ENCODE data around the gene PRR36. TPM values are rescaled to one million over a fixed set of nuclear protein-coding genes. Genes with fewer than 3 reads are reported as not detected.

The PRR36 gene
- total RNA-seq, 2 experiments from 2014 or later: 0.25 to 0.30 TPM

DNA sequence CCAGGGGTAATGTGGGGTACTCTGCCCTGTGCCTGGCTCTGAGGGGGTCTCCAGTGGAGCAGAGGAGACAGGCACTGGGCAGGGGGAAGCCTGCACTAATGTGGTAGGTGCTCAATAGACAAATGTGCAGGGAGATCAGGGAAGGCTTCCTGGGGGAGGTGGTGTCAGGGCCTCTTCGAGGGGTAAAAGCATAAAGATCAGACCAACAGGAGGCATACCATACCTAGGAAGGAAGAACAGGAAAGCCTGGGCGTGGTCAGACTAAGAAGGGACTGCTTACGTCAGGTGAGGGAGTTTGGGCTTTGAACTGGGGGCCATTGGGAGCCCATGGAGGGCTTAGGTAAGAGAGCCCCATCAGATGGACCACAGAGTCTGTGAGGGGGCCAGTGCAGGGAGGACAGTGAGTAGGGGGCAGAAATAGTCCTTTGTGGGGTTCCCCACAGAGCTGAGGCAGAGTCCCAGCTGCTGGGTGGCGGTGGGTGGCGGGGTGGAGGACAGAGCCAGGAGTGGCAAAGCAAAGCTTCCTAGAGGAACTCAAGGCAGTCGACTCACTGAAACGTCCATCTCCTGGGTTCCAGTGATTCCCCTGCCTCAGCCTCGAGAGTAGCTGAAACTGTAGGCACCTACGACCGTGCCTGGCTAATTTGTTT is 8.8 kb downstream of the PRR36 start:
- Histone ChIP-seq H3K4me3 (ENCODE audit: low read length) (no peak overlapping the region), H3K36me3 (ENCODE audit: insufficient read depth, low read length) (no peaks in the 10 kb centered on the region), H3K9me3 (ENCODE audit: control insufficient read depth in 1 of 2, insufficient read depth in 1 of 2, low read length in 2 of 2) (no peaks in the 10 kb centered on the region), H3K27ac (ENCODE audit: low read depth in 1 of 2, low read length in 2 of 2) (peak overlapping the region in 1 of 2 donors; percentile 13), H3K27me3 (ENCODE audit: control insufficient read depth in 1 of 2, insufficient read depth in 2 of 2, low read length in 2 of 2) (peaks cover 18 to 22% of the 10 kb centered on the region in 2 experiments), H3K4me1 (ENCODE audit: insufficient read depth, low read length) (peaks cover 66% of the 10 kb centered on the region)
- ATAC-seq (ENCODE audit: poor library complexity): no peak
- Mint-ChIP-seq H3K4me3 (peak overlapping the region; percentile 78), H3K27me3 (peaks cover 7% of the 10 kb centered on the region), H3K9me3 (no peaks in the 10 kb centered on the region), H3K4me1 (ENCODE audit: low read depth) (peaks cover 20% of the 10 kb centered on the region), H3K36me3 (ENCODE audit: low read depth) (no peaks in the 10 kb centered on the region), H3K27ac (peak overlapping the region; percentile 31)
- DNase-seq: peak in 4 of 14 experiments; percentile 19 to 65 (median 42)
- ChIA-PET CTCF (no interaction called here), POLR2A (interaction anchor here (1.2 to 1.3 kb wide), 2 partner anchors 55 kb away, joined by 3 to 4 read pairs; partner anchors contain the start of gene SNAPC2)
- intact Hi-C loops (cut with DNase I, micrococcal nuclease): loop anchor here in 1 of 2 experiments (5.0 kb wide), 1 partner anchor 57 kb away; the partner anchor contains the start of gene SNAPC2
- TF ChIP-seq, protein P1, sequence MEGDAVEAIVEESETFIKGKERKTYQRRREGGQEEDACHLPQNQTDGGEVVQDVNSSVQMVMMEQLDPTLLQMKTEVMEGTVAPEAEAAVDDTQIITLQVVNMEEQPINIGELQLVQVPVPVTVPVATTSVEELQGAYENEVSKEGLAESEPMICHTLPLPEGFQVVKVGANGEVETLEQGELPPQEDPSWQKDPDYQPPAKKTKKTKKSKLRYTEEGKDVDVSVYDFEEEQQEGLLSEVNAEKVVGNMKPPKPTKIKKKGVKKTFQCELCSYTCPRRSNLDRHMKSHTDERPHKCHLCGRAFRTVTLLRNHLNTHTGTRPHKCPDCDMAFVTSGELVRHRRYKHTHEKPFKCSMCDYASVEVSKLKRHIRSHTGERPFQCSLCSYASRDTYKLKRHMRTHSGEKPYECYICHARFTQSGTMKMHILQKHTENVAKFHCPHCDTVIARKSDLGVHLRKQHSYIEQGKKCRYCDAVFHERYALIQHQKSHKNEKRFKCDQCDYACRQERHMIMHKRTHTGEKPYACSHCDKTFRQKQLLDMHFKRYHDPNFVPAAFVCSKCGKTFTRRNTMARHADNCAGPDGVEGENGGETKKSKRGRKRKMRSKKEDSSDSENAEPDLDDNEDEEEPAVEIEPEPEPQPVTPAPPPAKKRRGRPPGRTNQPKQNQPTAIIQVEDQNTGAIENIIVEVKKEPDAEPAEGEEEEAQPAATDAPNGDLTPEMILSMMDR (IDR thresholded peaks at IDR 0.05): no peak

DNA sequence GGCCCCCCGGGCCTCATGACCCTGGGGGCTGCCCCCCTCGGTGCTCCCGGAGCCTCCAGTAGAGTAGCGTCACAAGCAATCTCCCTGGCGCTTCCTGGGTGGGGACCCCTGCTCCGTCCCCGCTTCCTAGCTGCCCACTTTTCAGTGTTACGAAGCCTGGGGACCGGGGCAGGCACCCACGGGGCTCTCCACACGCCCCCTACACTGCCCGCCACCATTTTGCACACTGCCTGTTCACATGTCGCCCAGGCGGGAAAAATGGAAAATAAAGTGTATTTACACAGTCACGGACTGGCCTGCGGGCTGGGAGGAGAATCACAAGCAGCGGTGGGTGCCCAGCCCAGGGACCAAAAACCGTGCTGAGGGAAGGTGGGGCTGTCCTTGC is 9.5 kb downstream of the PRR36 start:
- Mint-ChIP-seq H3K27ac (no peak overlapping the region), H3K27me3 (peaks cover 7% of the 10 kb centered on the region), H3K4me1 (ENCODE audit: low read depth) (peaks cover 16% of the 10 kb centered on the region), H3K4me3 (no peak overlapping the region), H3K36me3 (ENCODE audit: low read depth) (no peaks in the 10 kb centered on the region), H3K9me3 (no peaks in the 10 kb centered on the region)
- H3K36me3 ChIP-seq (ENCODE audit: insufficient read depth, low read length): no peaks in the 10 kb centered on the region
- peaks cover 21 to 28% of the 10 kb centered on the region in 2 experiments for H3K27me3 ChIP-seq (ENCODE audit: control insufficient read depth in 1 of 2, insufficient read depth in 2 of 2, low read length in 2 of 2)
- peaks cover 61% of the 10 kb centered on the region for H3K4me1 ChIP-seq (ENCODE audit: insufficient read depth, low read length)
- ChIA-PET POLR2A (interaction anchor here (1.3 kb wide), 1 partner anchor 55 kb away, joined by 3 read pairs; the partner anchor contains the start of gene SNAPC2), CTCF (no interaction called here)
- no peak for DNase-seq
- no peak overlapping the region for H3K27ac ChIP-seq (ENCODE audit: low read depth in 1 of 2, low read length in 2 of 2)
- no peak overlapping the region for H3K4me3 ChIP-seq (ENCODE audit: low read length)
- intact Hi-C loops (cut with DNase I, micrococcal nuclease): loop anchor here in 1 of 2 experiments (5.0 kb wide), 1 partner anchor 58 kb away; the partner anchor contains the start of gene SNAPC2
- H3K9me3 ChIP-seq (ENCODE audit: control insufficient read depth in 1 of 2, insufficient read depth in 1 of 2, low read length in 2 of 2): no peaks in the 10 kb centered on the region
- ATAC-seq (ENCODE audit: poor library complexity): no peak
- TF ChIP-seq, protein P1 (IDR thresholded peaks at IDR 0.05): no peak

DNA sequence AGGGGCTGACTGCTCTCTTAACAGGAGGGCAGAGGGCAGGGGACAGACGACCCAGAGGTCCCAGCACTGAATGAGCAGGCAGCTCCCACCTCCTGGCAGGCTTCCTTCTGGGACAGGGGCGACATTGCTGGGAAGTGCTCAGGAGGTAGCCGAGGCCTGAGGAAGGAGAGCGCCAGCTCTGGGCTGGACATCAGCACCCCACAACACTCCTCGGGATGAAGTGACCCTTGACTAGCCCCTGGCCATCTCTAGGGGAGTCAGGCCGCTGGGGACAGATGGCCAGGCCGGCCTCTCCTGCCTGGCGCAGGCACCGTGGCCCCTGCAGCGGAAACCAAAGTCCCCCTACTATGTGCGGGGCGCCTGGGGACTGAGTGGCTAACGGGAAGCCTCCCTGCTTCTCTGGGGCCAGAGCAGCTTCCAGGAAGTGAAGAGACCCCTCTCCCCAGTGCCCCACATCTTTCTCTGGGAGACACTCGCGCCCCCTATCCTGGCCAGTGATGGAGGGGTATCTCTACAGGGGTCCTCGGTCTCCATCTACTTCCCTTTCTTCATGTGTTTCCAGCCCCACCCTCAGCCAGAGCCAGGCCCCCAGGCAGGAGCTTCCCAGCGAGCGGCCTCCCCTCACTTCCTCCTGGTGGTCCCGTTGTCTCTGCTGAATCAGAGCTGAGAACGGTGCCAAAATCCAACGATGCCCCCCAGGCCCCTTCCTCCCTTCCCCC is 10.1 kb downstream of the PRR36 start:
- H3K27me3 Mint-ChIP-seq: peaks cover 7% of the 10 kb centered on the region
- POLR2A ChIA-PET: interaction anchor here (0.5 to 2.7 kb wide), 3 partner anchors 40 to 525 kb away, joined by 3 to 12 read pairs (median 4); partner anchors contain the start of genes MAP2K7 and SNAPC2

More for the DNA sequence above, 10.1 kb downstream of the PRR36 start:
- Histone ChIP-seq H3K27ac (ENCODE audit: low read depth in 1 of 2, low read length in 2 of 2) (no peak overlapping the region), H3K9me3 (ENCODE audit: control insufficient read depth in 1 of 2, insufficient read depth in 1 of 2, low read length in 2 of 2) (no peaks in the 10 kb centered on the region), H3K27me3 (ENCODE audit: control insufficient read depth in 1 of 2, insufficient read depth in 2 of 2, low read length in 2 of 2) (peaks cover 21 to 30% of the 10 kb centered on the region in 2 experiments), H3K36me3 (ENCODE audit: insufficient read depth, low read length) (no peaks in the 10 kb centered on the region), H3K4me1 (ENCODE audit: insufficient read depth, low read length) (peaks cover 56% of the 10 kb centered on the region), H3K4me3 (ENCODE audit: low read length) (no peak overlapping the region)
- DNase-seq (no peak), ATAC-seq (ENCODE audit: poor library complexity) (no peak)
- CTCF ChIA-PET: no interaction called here
- TF ChIP-seq, protein P1 (IDR thresholded peaks at IDR 0.05): no peak
- H3K27ac Mint-ChIP-seq: no peak overlapping the region
- intact Hi-C loops (cut with DNase I, micrococcal nuclease): no loop called here
- H3K9me3 Mint-ChIP-seq: no peaks in the 10 kb centered on the region
- peak overlapping the region; percentile 11 for H3K4me3 Mint-ChIP-seq
- no peaks in the 10 kb centered on the region for H3K36me3 Mint-ChIP-seq (ENCODE audit: low read depth)
- peaks cover 16% of the 10 kb centered on the region for H3K4me1 Mint-ChIP-seq (ENCODE audit: low read depth)

Measured in CD4-positive, alpha-beta T cell (primary cell).